NCI-H748 (cell line): ENCODE measurements around the gene SNPH.
A peak's percentile ranks its signal among the peaks of the same experiment; 100 is the strongest.

ENCODE experiments used
- DNase-seq: peaks from one replicate; lab custom pipeline; 2025; ENCODE audit not compliant: unreplicated experiment; lab: John Stamatoyannopoulos, UW

Gene SNPH

DNA sequence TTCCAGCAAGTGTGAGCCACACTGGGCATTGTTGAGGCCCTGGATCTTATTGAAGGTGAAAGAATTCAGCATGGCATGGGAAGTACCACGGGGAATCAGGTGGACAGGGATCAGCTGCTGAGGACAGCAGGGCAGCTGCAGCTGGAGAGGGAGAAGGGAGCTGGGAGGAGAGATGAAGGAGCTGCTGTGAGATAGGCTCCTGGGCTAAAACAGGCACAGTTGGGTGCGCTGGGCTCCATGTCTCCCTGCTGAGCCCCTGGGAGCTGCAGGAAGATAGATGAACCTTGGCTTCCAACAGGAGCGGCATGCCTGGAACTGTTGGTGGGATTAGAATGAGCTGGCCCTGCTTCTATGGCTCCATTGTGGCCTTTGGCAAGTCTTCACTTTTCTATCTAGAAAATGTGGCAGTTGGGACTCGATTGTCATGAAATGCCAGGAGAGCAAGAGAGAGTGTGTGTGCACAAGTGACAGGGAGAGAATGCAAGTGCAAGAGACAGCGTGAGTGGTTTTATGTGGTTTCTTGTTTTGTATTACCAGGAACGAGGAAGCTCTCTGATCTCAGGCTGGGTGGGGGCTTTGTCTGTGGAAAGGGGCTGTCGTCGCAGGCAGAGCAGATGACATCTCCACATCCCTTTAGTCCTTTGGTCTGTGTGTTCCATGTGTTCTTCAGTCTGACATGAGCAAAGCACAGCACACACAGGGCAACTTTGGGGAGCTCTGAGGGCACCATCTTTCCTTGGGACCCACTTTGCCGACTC is 20.4 kb downstream of the SNPH start:
- DNase-seq: no peak

- DNase-seq: no peak
These were observed 21.2 kb downstream of the SNPH start for GRCh38 chr20:1287306-1287705.

DNA sequence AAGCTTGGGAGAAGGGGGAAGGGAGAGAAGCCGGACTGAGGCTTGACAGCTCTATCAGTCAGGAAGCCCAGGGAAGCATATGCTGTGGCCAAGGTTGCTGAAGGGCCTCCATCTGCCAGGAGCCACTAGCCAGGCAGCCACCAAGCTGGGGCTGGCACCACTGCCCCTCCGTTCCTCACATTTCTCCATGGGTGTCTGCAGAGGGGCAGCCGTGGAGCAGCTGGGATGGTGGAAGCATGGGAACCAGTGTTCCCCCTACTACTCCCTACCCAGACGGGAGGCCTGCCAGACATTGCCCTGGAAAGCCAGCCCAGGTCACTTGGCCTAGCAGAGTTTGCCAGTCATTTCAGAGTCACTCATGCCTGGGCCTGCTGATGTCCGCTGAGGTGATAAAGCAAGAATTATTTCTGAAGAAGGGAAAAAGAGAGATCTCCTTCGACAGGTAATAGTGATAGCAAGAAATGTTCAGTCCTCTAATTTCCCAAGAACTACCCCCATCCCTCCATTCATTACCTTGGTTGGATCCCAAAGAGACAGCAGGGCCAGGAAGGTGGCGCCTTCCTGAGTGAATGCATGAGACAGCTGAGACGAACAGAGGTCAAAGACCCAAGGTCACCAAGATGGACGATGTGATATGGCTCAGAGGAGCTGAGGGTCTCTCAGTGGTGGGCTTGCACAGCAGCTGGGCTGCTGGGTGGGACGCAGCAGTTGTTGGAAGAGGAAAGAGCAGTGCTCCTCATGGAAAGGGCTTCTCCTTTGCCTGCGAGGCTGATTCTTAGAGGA is 21.9 kb downstream of the SNPH start:
- DNase-seq: no peak

DNA sequence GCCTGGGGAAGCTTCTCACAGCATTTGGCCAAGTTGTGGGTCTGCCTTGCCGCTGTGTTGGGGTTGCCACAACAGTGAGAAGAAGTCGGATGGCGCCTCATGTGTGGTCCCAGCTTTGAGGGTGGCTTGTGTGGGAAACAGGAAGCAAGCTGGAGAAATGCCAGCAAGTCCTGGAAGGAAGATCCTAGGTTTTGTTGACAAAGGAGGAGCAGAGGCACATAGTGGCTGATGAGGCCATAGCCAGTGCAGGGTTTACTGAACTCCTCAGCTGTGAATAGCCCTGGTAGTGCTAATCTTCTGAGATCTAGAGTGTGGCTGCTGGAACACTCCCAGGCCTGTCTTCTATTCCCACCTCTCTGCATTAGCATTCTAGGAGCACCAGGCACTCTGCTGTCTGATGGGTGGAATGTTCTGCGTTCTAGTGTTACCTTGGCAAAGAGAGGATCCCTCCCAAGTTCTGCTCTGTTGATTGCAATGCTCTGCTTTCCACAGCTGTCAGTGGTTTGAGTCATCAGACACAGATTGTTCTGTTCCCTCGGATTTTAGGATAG is 25.2 kb downstream of the SNPH start:
- DNase-seq: no peak

GRCh38 chr20:1292620-1293019 is 26.5 kb downstream of the SNPH start:
- DNase-seq: no peak

DNA sequence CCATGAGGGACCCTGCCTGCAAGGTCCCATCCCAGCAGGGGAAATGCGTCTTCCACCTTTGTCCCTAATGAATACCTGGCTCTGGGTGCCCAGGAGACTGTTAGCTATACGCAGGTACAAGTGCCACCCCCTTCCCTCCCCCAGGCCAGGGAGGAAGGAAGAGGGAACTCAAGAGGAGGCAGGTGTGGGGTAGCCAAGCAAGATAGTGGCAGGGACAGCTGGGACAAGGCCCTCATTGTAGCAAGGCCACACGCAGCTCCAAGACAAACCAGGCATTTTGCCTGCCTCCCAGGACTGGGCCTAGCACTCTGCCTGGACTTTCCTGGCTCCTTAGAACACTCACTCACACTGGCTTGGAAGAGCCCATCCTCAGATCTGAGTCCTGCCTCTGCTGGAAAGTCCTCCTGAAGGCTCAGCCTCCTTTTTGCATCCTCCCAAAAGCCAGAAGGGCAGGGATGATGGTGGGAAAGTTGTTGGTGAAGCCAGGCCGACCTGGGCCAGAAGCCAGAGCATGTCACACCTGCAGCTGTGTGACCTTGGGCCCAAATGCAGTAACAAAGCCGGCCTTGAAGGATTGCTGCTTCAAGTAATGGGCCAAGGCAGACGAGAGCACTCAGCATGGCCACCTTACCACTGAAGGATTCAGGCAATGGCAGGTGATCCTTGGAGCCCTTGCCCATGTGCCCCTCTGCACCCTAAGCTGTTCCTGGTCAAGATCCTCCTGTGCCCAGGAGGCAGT is 27.7 kb downstream of the SNPH start:
- no peak for DNase-seq

- DNase-seq: no peak
These were observed 28.4 kb downstream of the SNPH start for GRCh38 chr20:1294497-1294896.

DNA sequence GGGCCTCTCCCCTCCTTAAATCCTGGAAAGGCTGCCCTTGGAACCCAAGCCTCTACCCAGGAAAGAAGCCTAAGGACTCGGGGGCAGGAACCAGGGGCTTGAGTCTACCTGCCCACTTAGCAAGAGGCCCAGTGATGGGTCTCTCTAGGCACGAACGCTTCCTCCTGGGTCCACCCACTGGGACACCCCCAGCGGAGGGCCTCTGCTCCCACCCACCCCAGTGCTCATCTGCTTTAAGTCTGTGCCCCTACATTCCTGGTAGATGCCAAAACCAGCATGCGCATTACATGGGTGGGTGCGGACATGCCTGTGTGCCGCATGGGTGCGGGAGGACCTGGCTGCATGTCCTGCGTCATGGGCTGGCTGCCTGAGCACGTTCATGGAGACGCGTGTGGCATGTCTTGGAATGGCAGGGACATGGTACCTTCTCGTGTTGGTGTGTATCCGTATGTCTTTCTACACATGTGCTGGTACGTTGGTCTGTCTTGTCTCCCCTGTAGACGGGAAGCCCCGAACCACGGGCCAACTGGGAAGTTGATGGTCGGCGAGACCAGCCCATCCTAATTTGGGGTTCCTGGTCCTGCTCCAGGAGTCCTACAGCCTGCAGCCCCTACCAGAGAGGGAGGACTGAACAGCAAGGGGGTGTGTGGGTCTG is 29.3 kb downstream of the SNPH start:
- DNase-seq: no peak

DNA sequence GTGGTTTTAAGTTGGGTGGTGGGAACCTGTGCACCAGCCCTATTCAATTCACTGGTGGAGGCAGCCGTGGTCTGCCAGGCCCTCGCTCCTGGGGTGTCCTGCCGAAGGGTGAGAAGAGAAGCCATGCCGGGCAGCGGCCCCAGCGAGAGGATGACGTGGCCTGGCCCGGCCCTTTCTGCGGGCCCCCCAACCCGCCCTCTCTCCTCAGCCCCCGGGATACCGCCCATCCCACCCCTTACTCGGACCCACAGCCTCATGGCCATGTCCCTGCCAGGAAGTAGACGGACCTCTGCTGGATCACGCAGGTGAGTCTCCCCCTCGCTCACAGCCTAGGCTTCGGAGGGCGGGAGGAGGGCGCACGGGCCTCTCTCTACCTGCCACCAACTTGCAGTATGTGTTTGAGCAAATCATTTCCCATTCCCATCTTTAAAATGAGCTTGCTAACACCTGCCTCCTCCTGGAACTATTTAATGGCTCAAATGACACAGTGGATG is 30.1 kb downstream of the SNPH start:
- DNase-seq: no peak

GRCh38 chr20:1296922-1297321 is 30.8 kb downstream of the SNPH start:
- no peak for DNase-seq

GRCh38 chr20:1297486-1297885 is 31.4 kb downstream of the SNPH start:
- no peak for DNase-seq

DNA sequence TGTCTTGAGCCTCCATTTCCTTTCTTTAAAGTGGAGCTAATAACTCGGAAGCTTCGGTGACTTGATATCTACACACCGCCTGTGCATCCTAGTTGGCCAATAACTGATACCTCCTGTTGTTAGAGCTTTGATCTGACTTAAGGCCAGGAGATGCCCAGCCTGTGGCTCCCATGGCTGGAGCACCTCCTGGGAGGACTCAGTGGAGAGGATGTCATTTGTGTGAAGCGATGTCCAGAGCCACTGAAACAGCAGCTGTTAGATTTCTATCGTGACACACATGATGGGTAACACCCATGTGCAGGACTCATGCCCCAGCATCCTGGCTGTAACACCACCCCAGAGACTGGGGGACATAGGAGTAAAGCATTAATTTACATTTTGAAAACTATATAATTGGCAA is 32.1 kb downstream of the SNPH start:
- no peak for DNase-seq

- DNase-seq: no peak
These were observed 32.9 kb downstream of the SNPH start for GRCh38 chr20:1298888-1299511.

GRCh38 chr20:1299522-1299921 is 33.4 kb downstream of the SNPH start:
- peak; percentile 23 for DNase-seq

- no peak for DNase-seq
These were observed 34.2 kb downstream of the SNPH start for GRCh38 chr20:1300083-1300840.

DNA sequence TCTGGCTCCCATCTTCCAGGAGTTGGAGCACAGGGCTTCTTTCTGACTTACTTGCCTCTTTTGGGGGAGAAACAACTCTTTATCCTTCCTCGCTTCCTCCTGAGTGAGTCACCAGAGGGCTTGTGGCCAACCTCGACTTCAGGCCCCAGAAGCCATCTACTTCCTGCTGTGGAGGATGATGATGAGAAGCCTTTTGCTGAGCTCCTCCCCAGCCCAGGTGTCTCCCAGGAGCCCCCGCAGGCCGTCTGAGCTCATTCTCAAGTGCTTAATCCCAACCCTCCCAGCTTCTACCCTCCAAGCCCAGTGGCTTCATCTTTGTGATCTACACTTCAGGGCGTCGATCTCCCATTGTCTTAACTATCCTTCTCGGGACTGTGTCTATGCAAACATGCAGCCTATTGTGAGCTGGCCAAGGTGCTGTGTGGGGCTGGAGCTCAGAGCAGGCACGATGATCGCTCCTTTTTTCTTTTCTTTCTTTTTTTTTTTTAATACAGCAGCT is 35.0 kb downstream of the SNPH start:
- DNase-seq: no peak

GRCh38 chr20:1302685-1303541 is 36.8 kb downstream of the SNPH start:
- DNase-seq: peak; percentile 29

- no peak for DNase-seq
These were observed 38.8 kb downstream of the SNPH start for GRCh38 chr20:1304710-1305515.
